Caki2 (cell line): ENCODE measurements around the gene MMP24OS. TPM values are rescaled to one million over a fixed set of nuclear protein-coding genes. Genes with fewer than 3 reads are reported as not detected.

Experiments used
- DNase-seq: peaks from one replicate; pipeline ENCODE4 v3.0.0-alpha.2; 2015; ENCODE audit warnings: low read depth
- in situ Hi-C: cut with HindIII; loops from 2 replicates; pipeline ENCODE4 v1.10.0; 2016; ENCODE audit warnings: low sequenced_read_pairs, low pct_unique_long_range_greater_than_20kb, mixed read lengths
- total RNA-seq: library from RNA; depleted of rRNA; stranded (reverse); fragments of >200 nt; shearing (Covaris generic); gene quantifications from 2 replicates; pipeline ENCODE4 v1.2.3, GENCODE V29; 2014; ENCODE audit warnings: low replicate concordance

MMP24OS gene
- total RNA-seq, 1 experiment from 2014 or later, result 9.0 TPM

- DNase-seq, result no peak
- in situ Hi-C loops, result no loop called here
Observed at GRCh38 chr20:35283441-35284266, 5.7 kb upstream of the MMP24OS start.

DNA sequence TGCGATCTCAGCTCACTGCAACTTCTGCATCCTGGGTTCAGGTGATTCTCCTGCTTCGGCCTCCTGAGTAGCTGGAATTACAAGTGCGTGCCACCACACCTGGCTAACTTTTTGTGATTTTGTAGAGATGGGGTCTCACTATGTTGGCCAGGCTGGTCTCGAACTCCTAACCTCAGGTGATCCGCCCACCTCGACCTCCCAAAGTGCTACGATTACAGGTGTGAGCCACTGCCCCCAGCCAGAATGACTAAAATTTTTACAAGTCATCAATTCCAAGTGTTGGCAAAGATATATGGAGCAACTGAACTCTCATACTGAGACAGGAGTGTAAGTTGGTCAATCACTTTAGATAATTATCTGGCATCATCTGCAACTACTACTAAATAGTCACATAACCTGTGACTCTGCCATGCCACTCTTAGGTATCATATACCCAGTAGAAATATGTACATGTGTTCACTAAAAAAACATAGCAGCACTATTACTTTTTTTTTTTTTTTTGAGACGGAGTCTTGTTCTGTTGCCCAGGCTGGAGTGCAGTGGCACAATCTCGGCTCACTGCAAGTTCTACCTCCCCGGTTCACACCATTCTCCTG, 3.7 kb upstream of the MMP24OS start:
- in situ Hi-C loops, result no loop called here
- DNase-seq, result no peak

- DNase-seq, result no peak
- in situ Hi-C loops, result no loop called here
Observed at GRCh38 chr20:35280523-35280922, 2.6 kb upstream of the MMP24OS start.

- in situ Hi-C loops, result no loop called here
- DNase-seq, result no peak
Observed at GRCh38 chr20:35279533-35280174, 1.7 kb upstream of the MMP24OS start.

- no peak for DNase-seq
- in situ Hi-C loops, result no loop called here
Observed at GRCh38 chr20:35279040-35279439, 1.1 kb upstream of the MMP24OS start.

- no peak for DNase-seq
- in situ Hi-C loops, result no loop called here
Observed at GRCh38 chr20:35277127-35277526, 795 bp downstream of the MMP24OS start.

DNA sequence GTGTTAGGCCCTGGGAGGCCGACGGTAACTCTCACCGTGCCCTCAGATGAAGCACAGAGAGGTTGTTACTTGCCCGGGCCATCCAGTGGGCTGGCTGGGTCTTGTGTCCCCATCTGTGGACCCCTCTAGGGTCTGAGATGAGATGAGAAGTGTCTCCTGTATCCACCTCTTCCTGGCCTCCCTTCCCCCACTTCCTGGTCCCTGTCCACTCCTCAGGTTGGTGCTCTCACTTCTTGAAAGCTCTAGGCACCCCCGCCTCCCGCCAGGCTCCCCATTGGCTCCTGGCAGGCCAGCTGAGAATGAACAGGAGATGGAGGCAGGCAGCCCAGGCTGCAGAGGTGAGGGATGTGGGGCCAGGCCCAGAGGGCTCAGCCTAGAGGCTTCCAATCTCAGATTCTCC, 1.5 kb downstream of the MMP24OS start:
- no peak for DNase-seq
- in situ Hi-C loops, result no loop called here

DNA sequence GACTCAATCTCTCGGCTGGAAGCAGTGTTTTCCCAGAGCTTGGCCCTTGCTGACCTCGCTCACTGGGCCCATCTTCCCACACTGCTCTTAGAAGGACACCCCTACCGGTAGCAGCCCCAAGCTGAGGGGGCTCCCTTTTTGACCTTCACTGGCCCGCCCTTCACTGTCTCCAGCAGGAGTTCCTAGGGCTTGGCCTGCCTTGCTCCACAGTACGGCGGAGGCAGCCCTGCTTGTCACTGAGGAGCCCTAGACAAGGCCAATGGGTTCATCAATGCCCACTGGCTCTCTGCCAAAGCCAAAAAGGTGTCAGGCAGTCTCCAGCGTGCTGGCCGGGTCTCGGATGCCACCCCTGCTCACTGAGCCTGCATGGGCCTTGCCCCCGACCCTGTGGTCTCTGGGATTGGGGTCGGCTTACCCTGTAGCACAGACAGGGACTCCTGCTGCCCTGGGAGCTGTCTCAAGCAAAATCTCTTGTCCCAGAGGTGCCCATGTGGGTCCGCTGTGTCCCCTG, 2.1 kb downstream of the MMP24OS start:
- DNase-seq, result no peak
- in situ Hi-C loops, result no loop called here

- in situ Hi-C loops, result no loop called here
Observed at GRCh38 chr20:35274172-35275092, 3.5 kb downstream of the MMP24OS start.

DNA sequence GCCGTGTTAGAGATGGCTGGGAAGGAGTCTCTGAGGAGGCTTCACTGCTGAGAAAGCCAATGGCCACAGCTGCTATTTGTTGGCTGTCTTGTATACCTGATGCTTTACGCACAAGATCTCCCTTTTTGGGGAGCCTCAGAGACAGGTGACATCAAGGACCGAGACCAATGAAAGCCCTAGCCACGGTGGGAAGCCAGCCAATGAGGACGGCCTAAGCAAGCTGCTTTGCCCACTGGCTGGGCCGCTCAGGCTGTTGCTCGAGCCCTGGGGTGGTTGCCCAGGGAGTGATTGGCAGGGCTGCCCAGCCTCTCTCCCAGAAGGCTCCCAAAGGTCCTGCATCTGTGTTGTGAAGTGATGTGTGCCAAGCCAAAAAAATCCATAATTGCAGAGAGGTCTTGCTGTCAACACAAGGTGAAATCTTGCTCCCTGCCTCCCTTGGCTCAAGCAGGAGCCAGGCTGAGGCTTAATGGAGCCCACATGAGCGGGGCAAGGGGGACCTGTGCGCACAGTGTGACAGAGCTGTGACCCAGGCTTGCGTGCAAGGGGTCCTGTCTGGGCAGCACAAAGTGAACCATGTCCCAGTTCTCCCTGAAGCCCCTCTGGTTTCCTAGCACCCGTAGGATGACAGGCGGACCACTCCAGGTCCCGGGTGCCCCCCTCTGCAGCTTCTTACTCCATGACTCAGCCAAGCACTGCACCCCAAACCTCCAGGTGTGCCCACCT, 4.3 kb downstream of the MMP24OS start:
- DNase-seq, result no peak
- in situ Hi-C loops, result no loop called here

More at GRCh38 chr20:35274172-35275092, 3.5 kb downstream of the MMP24OS start:
- DNase-seq, result no peak

- in situ Hi-C loops, result no loop called here
Observed at GRCh38 chr20:35271904-35272303, 6.0 kb downstream of the MMP24OS start.

GRCh38 chr20:35271073-35271882, 6.6 kb downstream of the MMP24OS start:
- in situ Hi-C loops, result no loop called here
- DNase-seq, result peak; percentile 63

More at GRCh38 chr20:35271904-35272303, 6.0 kb downstream of the MMP24OS start:
- DNase-seq, result no peak

DNA sequence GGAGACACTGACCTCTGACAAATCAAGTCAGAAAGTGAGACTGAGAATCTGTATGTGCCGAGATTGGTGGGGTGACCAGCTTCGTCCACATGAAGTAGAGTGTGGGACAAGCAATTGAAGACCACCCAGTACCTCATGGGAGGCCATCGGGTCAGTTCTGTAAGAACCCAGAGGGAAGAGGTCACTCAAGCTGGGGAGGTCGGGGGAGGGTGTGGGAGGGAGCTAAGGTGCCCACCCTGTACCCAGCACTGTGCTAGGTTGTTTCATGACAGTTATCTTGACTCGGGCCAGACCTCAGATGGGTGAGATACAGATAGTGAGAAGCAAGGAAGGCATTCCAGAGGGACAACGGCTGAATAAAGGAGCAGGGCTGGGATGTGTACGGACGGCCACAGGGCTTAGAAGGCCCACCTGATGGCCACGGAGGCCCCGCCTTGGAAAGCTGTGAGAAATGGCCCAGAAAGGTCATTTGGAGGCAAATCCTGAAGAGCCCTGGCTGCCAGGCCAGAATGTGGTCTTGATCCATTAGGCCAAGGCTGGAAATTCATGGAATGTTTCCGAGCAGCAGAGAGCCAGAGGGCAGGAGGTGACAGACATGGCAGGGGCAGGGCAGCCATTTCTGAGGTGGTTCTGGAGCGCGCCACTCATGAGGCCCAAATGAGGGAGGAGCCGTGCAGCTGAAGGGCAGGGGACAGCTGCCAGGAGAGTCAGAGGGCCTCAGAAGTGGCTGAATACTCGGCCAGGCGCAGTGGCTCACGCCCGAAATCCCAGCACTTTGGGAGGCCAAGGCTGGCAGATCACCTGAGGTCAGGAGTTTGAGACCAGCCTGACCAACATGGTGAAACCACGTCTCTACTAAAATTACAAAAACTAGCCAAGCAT, 7.7 kb downstream of the MMP24OS start:
- in situ Hi-C loops, result no loop called here
- DNase-seq, result no peak

DNA sequence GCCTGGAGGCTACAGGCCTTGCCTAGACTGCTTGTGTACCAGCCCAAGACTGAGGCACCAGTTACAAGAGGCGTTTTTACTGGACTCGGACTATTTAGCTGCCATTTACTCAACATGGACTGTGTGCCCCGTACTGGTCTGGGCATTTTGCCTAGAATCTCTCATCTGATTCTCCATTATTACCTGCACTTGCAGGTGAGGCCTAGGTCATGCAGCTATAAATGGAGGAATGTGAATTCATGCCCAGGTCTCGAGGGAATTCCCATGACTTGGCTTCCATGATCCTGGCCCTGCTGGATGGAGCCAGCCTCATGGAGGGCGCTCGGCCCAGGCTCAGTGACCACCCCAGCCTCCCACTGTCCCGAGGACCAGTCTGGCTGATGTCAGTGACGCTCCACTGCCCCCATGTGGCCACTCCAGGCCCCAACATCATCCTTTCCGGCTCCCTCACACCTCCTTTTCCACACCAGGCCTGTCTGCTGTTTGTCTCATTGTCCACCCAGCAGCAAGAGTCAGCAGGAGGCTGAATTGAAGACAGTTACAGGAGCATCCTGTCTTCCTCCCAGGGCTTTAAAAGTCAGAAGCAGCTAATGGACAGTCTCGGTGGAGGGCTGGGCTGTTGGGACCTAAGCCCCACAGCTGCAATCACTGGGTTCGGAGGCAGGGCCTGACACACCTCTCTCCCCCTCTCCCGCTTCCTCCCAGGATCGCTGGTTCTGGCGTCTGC, 8.7 kb downstream of the MMP24OS start:
- DNase-seq, result peak; percentile 61
- in situ Hi-C loops, result loop anchor here (10.0 kb wide), 1 partner anchor 74 kb away; no protein-coding TSS in a partner anchor

DNA sequence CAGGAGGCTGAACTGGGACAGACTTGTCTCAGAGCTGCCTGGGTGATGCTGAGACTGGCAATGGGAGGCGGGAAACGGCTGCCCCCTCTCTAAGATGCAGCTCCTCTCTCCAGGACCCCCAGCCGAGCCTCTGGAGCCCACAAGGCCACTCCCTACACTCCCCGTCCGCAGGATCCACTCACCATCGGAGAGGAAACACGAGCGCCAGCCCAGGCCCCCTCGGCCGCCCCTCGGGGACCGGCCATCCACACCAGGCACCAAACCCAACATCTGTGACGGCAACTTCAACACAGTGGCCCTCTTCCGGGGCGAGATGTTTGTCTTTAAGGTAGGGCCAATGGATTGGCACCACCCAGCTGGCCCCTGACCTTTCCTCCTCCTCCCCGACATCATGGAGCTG, 10.8 kb downstream of the MMP24OS start:
- in situ Hi-C loops, result loop anchor here (10.0 kb wide), 1 partner anchor 72 kb away; no protein-coding TSS in a partner anchor
- no peak for DNase-seq
